Stimulated activated CD8-positive, alpha-beta memory T cell treated with anti-CD3 and anti-CD28 coated beads, Interleukin-2, amount 100 ng/mL, for 48 hours (primary cell): ENCODE measurements around the gene PCNX2.
"Not testable (repeated sequence)": the region's sequence is repeated elsewhere in the genome, so short reads cannot be mapped to it uniquely, and the experiment has no call there.

Experiments
- DNase-seq, 2 donors: peaks; one replicate each; pipeline ENCODE4 v3.0.0-alpha.2; 2020; ENCODE audit warnings: low read depth in 2 of 2

PCNX2 gene

DNA sequence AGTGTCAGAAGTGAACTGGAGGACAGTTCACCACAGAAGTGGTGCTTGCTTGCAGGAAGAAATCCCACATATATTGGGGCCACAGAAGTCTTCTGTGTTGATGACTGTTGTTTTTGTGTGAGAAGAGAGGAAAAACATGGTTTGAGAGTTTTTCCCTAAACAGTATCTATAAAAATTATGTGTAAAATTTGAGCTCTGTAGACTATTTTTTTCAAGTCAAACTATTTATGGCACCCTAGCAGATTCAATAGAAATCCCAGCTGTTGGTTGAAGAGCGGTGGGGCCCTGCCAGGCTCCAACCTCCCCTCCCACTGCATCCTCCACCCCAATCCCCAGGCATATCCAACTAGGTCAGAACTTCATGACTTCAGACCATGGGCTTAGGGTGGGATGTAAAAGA is 283.5 kb downstream of the PCNX2 start:
- DNase-seq = no peak

DNA sequence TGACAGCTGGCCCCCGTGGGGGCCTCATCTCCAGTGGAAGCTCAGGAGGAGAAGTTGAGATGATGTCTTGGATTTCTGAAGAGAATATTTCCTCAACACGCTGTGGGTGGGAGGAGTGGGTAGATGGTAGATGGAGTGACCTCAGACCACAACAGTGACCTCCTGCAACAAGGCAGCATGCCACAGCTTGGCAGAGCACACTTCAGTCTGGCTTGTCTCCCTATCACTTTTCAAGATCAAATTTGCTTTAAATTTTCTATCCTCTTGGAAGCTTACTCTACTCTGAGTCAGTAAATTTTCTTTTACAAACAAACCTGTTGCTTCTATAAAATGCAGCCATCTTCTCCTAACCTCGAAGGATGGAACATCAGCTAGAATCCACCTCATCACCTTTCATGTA is 285.4 kb downstream of the PCNX2 start:
- no peak for DNase-seq

DNA sequence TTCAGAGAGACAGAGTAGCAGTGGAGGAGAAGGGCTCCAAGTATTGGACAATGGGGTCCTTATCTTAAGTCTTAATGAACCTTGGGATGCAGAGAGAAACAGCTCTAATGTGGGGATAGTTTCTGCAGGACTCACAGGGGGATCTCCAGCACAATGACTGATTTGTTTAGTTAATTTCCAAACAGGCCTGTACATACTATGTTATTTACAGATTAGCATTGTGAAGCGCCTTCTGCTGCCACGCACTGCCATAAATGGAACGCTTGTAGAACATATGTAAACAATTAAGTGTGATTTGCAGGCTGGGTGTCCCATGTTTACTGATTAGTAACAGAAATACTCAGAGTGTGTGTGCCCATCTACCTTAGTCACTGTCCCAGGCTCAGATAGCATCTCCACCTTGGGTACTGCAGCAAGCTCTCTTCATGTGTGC is 289.0 kb downstream of the PCNX2 start:
- DNase-seq = no peak

DNA sequence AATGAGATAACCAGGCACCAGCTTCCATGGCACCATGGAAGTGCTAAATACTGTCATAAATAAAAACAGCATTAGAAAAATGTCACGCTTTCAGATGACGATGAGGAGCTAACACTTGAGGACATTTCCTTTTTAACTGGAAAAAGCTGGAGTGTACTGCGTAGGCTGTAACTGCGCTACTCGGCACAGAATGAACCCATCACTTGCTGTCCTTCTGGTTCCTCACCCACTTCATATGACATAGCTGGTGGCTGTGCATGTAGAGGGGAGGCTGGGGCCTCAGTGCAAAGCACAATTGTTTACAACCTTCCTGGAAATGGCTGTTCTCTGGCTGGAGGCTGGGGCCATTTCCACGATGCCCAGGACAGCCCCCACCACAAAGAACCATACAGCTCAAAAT is 289.4 kb downstream of the PCNX2 start:
- DNase-seq = no peak

DNA sequence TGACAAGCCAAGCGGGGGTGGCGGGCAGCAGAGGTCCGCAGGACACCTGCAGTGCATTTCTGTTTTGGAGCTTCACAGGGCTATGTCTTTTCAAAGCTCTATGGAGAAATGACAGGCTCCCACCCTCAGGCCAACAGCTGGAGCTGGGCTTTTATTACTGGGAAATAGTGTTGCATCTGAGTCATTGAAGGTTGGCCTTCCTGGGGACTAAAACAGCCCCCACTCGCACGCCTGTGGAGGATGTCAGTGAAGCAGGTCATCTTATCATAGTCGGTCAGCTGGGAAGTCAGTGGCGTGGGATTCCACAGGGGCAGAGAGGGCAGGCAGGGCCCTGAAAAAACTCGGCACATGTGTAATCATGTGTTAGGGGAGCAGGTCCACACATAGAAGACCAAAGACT is 289.8 kb downstream of the PCNX2 start:
- no peak for DNase-seq

DNA sequence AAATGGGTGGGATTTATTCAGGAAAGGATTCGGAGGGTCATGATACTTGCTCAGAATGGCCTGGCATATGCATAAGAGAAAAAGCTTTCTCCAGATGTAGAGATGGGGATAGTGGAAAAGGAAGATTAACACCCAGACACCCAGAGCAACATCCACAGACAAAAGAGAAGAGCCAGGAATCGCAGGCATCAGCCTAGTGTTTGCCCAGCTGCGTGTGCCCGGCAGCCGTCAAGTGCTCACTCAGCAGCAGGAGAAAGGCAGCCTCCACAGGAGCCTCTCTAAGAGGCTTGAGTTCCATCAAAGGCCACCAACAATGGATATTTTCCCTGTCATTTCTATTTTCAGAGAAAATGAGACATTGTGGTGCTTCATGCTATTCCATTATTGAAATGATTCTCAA is 290.4 kb downstream of the PCNX2 start:
- DNase-seq = no peak

DNA sequence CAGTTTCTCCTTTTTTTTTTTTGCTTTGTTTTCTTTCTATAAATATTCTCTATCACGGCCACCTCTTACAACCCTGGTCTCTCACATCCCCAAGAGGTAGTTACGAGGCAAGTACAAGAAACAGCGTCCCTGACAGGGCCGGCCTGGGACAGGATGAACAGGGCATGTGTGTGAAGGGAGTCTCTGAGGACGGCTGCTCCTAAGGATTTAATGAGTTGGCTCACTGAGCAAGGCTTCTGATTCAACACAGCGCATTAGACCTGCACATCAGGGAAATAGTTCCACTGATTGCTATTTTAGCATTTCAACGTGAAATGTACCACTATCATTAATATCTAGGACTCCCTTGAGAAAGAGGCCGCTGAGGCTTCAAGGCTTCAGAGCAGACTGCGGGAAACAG is 291.1 kb downstream of the PCNX2 start:
- DNase-seq = no peak

DNA sequence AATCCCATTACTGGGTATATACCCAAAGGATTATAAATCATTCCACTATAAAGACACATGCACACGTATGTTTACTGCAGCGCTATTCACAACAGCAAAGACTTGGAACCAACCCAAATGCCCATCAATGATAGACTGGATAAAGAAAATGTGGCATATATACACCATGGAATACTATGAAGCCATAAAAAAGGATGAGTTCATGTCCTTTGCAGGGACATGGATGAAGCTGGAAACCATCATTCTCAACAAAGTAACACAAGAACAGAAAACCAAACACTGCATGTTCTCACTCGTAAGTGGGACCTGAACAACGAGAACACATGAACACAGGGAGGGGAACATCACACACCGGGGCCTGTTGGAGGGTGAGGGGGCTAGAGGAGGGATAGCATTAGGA is 291.9 kb downstream of the PCNX2 start:
- not testable (repeated sequence) for DNase-seq

DNA sequence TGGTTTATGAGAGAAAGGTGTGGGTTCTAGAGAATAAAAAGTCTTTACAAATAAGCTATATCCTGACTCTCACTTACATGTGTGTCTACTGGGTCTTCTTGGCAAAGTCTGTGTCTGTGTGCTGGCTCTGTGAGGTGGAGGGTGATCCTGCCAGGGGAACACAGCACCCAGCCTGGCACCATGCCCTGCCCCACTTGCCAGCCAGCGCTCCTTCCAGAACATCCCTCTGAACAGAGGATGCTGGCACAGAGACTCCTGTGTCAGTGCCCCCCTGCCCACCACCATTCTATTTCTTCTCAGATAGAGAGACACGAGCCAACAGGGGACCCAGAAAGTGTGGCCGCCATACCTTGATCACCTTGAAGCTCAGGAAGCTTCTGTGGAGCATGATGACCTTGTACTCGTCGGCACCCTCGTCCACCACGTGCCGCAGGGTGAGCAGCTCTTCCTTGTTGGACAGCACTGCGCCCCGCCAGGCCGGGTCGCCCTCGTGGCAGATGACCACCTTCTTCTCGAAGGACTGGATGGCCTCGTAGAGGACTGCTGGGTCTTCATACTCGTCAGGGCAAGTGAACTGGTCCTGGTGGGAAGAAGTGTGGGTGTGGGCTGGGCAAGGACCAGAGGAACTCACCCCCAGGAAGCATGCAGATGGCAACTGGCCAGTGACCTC is 295.4 kb downstream of the PCNX2 start:
- DNase-seq = no peak

DNA sequence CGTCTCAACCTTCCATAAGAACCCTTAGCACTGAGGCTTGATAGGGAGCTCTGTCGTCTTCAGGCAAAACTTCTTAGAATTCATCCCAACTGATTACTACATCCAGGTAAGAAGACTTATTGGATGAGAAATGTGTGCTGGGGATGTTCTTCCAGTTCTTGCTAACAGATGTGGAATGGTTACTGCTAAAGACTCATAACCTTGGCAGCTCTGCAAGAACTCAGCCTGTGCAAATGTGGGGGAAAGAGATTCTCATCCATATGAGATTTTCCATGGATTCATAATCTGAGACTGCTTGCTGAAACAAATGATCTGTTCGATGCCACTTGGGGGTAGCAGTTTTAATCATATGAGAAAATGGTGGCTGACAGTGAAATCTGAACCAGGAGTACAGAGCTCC is 296.9 kb downstream of the PCNX2 start:
- DNase-seq = no peak

DNA sequence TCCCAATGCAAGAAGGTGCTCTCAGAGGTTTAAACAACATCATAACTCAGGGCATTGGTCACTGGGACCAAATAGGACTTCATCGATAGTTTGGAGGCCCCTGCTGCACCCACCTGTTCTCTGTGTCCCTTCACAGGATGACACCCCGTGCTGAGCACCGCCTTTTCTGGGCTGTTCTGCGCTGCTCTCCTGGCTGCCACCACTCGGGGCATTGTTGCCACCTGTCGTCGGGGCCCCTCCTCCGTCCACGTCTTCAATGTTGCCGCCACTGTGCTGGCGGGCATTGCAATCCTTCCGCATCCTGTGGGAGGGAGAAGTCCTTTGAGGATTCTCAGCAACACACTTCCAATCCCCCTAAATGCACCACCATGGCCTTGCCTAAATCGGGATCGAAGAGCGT is 297.4 kb downstream of the PCNX2 start:
- DNase-seq = no peak

DNA sequence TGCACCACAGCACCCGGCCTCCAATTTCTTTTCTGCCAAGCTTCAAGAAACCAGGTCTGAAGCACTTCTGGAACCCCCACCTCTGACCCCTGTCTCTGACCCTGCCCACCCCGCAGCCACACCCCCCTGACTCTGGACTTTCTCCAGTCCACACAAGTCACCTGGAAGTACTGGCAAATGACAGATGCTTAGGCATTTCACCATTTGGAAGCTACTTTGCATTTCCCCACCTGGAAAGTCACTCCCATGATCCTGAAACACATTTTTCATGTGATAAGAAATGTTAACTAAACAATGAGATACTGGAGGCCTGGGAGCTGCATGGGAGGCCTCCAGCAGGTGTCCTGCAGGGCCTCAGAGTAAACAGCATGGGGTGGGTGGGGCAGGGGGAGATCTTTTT is 299.4 kb downstream of the PCNX2 start:
- DNase-seq = no peak

DNA sequence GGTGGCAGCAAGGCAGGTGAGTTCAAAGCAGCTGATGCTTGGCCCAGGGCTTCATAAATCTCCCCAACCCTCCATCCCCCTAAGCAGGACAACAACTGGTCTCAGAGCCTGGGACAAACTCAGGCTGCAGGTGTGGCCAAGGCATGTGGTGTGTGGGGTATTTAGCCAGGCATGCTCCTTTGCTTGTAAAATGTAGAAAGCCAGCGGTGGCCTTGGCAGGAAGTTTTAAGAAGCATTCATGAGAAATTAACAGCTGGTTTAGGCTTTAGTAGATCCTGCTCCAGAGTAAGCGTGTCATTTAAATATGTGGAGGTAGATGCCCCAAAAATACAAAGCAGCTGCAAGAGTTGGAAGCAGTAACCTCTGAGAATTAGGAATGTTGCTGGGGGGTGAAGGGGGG is 300.3 kb downstream of the PCNX2 start:
- DNase-seq = no peak

DNA sequence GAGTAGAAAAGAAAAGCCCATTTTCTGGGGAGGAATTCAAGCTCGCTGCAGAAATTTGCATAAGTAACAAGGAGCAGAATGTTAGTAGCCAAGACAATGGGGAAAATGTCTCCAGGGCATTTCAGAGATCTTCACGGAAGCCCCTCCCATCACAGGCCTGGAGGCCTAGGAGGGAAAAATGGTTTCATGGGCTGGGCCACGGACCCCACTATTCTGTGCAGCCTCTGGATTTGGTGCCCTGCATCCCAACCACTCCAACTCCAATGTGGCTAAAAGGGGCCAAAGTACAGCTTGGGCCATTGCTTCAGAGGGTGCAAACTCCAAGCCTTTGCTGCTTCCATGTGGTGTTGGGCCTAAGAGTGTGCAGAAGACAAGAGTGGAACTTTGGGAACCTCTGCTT is 302.0 kb downstream of the PCNX2 start:
- DNase-seq = no peak

DNA sequence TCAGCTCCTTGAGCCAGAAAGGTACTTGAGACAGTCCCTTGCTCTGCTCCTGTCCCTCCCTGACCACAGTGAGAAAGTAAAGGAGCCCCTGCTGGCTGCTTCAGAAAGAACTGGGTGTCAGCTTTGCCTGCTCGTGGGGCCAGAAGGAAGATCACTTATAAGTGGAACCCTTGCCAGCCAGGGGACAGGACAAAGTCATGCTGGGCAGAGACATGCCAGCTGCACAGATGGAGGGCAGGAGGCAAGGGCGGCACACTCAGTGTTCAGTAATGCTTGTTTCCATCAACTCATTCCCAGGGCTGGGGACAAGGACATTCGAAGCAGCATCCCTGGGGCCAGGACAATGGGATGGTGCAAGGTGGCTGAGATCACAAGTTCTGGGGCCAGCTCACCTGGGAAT is 303.3 kb downstream of the PCNX2 start:
- DNase-seq = no peak

DNA sequence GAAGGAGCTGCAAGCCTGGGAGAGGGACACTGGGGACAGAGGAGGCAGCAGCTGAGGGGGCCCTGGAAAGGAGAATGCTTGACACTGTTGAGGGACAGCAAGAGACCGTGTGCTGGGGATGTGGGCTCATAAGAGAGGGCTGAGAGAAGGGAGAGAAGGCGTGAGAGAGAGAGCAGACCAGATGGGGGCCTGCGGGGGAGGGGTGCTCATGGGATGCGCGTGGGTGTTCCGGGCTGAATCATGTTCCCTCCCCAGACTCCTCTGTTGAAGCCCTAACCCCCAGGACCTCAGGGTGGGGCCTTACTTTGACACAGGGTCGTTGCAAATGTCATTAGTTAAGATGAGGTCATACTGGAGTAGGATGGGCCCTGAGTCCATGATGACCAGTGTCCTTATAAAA is 304.3 kb downstream of the PCNX2 start:
- DNase-seq = no peak

DNA sequence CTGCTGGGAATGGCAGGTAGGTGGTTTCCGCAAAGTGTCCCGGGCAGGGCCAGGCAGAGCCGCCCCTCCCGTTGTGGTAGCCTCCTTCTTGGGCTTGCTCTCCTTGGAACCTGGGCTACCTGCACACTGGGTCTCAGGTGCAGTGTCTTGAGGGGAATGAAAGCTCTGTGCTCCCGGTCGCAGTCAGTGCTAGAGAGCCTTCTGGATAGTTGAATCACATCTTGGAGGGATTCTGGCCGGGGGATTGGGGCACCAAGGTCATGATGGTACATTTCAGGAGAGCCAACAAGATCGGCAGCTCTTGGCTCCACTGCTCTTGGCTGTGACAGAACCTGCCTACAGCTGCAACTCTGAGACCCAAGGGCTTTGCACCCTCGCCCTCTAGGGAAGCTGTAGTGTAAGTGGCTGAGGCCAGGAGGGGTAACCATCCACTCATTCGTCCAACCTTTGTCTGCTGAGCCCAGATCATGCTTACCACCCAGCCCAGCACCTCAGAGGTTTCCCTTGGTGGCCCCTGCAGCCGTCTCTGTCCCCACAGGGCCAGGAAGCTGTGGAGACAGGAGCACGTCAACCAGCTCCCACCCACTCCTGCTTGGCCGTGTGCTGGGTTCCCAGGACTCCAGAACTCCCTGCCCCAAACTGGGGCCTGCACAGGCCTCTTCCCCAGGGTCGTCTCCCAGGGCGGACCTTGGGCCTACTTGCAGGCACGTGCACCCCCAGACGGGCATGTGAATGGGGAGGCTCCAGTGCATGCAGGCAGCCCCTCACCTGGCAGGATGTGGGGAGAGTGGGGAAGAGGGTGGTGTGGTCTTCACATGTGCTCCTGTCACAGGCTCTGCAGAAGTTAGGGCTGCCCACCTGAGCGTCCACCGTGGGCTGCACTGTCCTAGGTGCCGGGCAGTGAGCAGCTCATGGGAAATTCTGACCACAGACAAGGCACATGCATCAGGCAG is 305.1 kb downstream of the PCNX2 start:
- no peak for DNase-seq

DNA sequence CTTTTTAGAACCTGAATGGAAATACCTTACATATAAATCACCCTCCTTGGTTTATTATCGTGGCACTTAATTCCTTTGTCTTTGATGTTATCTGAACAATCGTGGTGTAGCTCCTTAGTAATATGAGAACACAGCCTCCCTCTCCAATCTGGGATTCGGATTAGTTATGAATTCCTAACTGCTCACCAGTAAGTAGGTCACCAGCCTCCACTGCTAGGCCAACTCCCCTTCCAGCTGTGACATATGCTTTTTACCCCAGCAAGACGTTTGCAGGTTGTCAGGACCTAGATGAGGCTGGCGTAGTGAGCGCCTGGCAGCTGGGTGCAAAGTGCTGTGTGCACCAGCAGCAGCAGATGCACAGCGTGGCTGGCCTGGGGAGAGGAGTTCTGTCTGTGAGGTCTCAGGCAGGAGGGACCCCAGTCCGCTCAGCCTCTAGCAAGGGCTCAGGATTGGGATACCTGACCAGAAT is 306.9 kb downstream of the PCNX2 start:
- no peak for DNase-seq

DNA sequence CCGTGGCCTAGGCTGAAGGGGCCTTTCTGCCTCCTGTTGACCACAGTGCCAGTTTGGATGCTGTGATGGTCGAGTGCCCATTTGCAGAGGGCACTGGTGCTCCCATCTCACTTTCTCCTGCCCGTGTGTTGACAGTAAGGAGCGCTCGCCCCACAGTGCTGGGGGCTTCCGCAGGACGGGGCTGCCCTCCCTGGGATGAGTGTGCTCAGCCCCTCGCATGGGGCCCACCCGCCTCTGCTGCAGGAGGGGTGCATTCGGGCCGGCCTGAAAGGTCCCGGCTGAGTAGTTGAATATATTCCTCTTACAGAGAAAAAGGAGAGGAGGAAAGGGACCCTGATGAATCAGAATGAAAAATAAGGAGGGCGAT is 307.8 kb downstream of the PCNX2 start:
- no peak for DNase-seq

DNA sequence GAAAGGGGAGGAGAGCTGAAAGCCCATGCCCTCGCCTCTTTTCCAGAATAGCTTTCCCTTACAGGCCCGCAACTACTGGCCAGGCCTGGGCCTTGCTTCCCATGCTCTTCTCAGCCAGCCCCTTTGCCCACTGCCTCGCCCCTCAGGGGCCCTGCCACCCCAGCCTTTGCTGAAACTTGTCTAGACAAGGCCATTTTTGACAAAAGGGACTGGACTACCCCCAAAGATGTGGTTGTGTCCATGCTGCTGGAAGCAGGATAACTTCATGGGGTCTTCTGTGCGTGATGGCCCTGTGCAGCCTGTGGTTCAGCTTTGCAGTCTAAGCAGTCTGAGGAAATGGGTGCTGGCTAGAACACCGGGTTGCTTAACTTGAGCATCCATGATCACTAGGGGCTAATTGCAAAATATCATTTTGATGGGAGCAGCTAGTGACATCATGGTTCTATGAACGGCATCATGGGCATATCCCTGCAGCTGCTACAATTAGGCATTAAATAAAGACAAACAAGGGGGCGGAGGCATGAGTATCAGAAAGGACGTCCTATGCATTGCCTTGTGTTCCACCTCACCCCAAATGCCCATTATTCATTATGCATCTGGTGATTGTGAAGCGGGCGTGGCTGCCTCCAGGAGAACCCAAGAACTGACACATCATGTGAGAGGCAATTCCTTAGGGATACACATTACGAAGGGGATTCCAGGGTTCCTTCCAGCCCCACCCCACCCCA is 308.3 kb downstream of the PCNX2 start:
- DNase-seq = no peak

DNA sequence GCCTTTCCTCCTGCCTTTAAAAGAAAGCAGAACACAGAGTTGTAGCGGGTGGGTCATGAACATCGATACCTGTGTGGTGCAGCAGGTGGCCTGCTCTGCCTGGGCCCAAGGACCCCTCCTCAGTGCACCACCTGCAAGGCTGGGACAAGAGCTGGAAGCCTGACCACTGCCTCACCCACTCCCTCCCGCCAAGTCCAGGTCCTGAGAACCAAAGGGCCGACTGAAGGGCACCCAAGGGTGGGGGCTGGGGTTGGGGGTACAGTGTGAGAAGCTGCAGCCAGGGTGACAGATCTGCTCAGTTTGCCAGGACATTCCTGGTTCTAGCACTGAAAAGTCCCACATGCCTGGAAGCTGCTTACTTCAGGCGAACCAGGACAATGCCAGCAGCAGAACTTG is 309.0 kb downstream of the PCNX2 start:
- no peak for DNase-seq

DNA sequence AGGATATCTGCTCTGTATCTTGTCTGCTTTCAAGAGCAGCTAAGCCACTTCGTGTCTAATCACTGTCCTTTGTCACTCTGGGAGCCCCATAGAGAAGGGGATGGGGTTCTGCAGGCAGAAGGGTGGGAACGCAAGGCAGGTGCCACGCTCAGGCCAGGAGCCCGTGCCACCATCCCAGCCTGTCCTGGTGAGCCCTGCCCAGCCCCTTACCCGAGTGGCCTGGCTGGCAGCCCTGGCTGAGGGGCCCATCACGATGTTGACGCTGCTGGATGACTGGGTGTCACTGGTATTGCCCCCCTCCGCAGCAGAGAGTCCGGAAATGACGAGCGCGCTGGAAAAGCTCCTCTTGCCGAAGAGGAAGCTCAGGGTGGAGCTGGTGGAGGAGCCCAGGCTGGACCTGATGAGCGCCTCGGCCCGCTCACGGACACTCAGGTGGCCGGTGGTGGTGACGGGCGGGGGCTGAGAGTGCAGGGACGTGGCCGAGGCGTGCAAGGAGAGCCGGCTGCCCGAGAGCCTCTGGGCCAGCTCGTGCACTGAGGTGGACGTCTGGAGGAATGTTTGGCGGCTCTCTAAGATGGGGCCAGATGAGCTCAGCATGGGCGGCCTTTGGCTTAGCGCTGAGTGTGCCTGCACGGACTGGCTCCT is 309.5 kb downstream of the PCNX2 start:
- no peak for DNase-seq
